Diencephalon (tissue), 1 donor: ENCODE measurements around the gene CTAG2. TPM values are rescaled to one million over a fixed set of nuclear protein-coding genes. Genes with fewer than 3 reads are reported as not detected.

Source experiments
- small RNA-seq: library from RNA; depleted of rRNA; stranded (forward); fragments of <200 nt; gene quantifications from one replicate; pipeline ENCODE3, GENCODE V24; 2014
- total RNA-seq: library from RNA; depleted of rRNA; stranded (reverse); fragments of >200 nt; gene quantifications from one replicate; pipeline ENCODE4 v1.2.3, GENCODE V29; 2014

CTAG2 gene
- not detected for total RNA-seq

GRCh38 chrX:154653413-154653812, at the start of gene CTAG2:
Gene CTAG2, minus strand, starts transcription at chrX:154653579. Its CDS starts 64 bp downstream, at chrX:154653515.

GRCh38 chrX:154619182-154619581, 34.2 kb downstream of the CTAG2 start, which contains the start of gene CTAG1B:
Gene CTAG1B, minus strand, starts transcription at chrX:154619282. Its CDS starts 64 bp downstream, at chrX:154619218.

Small RNA genes lying within 50 kb of the gene (small RNA-seq; reads per million reads assigned to genes)
- gene AC244090.1 (not detected), gene AC244107.2 (not detected)

Other genes starting within 250 kb of the CTAG2 start
- 10.6 TPM for gene DNASE1L1, start 244.3 kb downstream of the CTAG2 start, total RNA-seq
- 12.0 TPM for gene TAFAZZIN, start 242.0 kb downstream of the CTAG2 start, total RNA-seq
- gene ATP6AP1, start 224.9 kb downstream of the CTAG2 start, total RNA-seq, result 83.0 TPM
- gene GDI1, start 216.4 kb downstream of the CTAG2 start, total RNA-seq, result 289 TPM
- gene FAM50A, start 209.4 kb downstream of the CTAG2 start, total RNA-seq, result 26.1 TPM
- gene PLXNA3, start 195.3 kb downstream of the CTAG2 start, total RNA-seq, result 20.5 TPM
- gene LAGE3, start 174.3 kb downstream of the CTAG2 start, total RNA-seq, result 16.1 TPM
- gene UBL4A, start 167.0 kb downstream of the CTAG2 start, total RNA-seq, result 35.1 TPM
- 3.5 TPM for gene SLC10A3, start 162.9 kb downstream of the CTAG2 start, total RNA-seq
- 15.0 TPM for gene FAM3A, start 137.3 kb downstream of the CTAG2 start, total RNA-seq
- 17.3 TPM for gene G6PD, start 106.7 kb downstream of the CTAG2 start, total RNA-seq
- gene IKBKG, start 106.0 kb downstream of the CTAG2 start, total RNA-seq, result 6.0 TPM
- not detected for gene CTAG1A, start 68.4 kb downstream of the CTAG2 start, total RNA-seq
- gene CTAG1B, start 34.3 kb downstream of the CTAG2 start, total RNA-seq, result not detected
- 1.4 TPM for gene GAB3, start 97.5 kb upstream of the CTAG2 start, total RNA-seq
- gene DKC1, start 109.3 kb upstream of the CTAG2 start, total RNA-seq, result 27.0 TPM
- gene MPP1, start 151.9 kb upstream of the CTAG2 start, total RNA-seq, result 26.1 TPM
- gene SMIM9, start 181.1 kb upstream of the CTAG2 start, total RNA-seq, result not detected
- 3.9 TPM for gene F8A1, start 232.8 kb upstream of the CTAG2 start, total RNA-seq